A549 treated with AZD2906 at 1 μM for 4 hours (cell line): ENCODE measurements around the gene ERMARD. TPM values are rescaled to one million over a fixed set of nuclear protein-coding genes. Genes with fewer than 3 reads are reported as not detected.

Source experiments
- total RNA-seq: library from RNA; stranded (reverse); fragments of 200-300 nt; extraction: Qiagen RNA extraction; gene quantifications from 5 replicates; pipeline ENCODE4 v1.2.3, GENCODE V29; 2022

The ERMARD gene
- 6.3 to 7.6 TPM (median 6.7 TPM) in 5 replicates for total RNA-seq

DNA sequence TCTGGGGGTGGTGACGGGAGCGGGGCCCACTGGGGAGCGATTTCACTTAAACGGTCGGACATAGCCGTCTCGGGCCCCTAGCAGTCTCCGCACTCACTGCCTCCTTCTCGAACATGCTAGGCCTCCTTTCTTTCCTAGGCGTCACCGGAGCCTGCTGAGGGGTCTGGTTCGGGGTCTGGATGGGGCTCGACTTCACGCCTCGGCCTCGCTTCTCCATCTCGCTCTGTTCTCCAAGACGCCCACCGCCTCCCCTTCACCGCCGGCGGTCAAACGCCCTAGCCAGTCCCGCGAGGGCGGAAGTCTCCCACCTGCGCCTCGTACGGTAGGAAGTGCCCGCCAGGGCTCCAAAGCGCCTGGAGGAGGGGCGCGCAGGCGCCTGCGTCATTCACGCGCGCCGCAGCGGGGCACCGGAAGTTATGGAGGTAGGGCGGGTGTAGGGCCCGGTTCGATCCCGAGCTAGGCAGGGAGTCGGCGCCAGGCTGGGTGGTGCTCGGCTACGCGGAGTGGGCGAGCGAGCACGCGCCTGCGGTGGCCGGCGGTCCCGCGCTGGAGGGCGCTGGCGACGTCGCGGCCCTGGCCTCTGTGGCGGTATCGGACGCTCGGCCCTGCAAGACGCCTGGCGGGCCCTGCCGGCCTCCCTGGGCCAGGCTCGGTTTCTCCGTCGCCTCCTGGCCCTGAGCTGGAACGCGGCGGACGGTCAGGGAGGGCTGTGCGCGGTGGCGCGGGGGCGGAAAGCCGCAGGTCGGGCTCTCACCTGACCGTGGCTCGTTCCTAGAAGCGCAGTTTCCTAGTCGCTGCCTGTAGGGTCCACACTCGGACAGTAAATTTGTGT is at the start of gene ERMARD, which contains the start of gene DYNLT2:
Gene ERMARD (plus strand): TSS at position 381 of the 832 bp plus-strand sequence. CDS start 36 bp downstream, at position 417.
Gene DYNLT2 (minus strand): TSS at position 331 of the 832 bp plus-strand sequence. CDS start 114 bp downstream, at position 217.

DNA sequence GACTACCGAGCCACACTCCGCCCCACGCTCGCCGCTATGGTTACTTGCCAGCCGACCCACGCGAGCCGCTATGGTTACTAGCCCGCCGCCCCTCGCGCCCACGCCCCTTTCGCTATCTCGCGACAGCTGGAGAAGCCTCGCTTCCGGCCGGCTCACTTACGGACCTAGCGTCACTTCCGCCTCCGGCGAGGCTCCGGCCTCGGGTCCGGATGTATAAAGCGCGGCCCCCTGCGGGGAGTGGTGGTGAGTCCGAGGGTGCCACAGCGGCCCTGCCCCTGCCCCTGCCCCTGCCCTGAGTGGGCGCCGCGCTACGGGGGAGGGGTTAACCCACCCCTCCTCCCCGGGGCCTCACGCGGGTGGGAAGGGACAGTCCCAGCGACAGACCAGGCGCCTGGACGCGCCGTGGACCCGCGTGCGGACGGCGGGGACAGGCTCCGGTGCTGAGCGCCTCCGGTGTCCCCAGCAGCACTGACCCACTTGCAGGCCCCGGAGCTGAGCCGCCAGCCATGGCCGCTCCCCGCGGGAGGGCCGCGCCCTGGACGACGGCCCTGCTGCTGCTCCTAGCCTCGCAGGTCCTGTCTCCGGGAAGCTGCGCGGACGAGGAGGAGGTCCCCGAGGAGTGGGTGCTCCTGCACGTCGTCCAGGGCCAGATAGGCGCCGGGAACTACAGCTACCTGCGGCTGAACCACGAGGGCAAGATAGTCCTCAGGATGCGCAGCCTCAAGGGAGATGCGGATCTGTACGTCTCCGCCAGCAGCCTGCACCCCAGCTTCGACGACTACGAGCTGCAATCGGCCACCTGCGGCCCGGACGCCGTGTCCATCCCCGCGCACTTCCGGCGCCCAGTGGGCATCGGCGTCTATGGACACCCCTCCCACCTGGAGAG is 49.2 kb upstream of the ERMARD start, which contains the start of the genes C6orf120 and WDR27:
Gene C6orf120 (plus strand): TSS at position 173 of the 886 bp plus-strand sequence. CDS start 334 bp downstream, at position 507.
Gene WDR27 (minus strand): TSS at position 76 of the 886 bp plus-strand sequence. CDS start 13,024 bp downstream, outside the sequence.

DNA sequence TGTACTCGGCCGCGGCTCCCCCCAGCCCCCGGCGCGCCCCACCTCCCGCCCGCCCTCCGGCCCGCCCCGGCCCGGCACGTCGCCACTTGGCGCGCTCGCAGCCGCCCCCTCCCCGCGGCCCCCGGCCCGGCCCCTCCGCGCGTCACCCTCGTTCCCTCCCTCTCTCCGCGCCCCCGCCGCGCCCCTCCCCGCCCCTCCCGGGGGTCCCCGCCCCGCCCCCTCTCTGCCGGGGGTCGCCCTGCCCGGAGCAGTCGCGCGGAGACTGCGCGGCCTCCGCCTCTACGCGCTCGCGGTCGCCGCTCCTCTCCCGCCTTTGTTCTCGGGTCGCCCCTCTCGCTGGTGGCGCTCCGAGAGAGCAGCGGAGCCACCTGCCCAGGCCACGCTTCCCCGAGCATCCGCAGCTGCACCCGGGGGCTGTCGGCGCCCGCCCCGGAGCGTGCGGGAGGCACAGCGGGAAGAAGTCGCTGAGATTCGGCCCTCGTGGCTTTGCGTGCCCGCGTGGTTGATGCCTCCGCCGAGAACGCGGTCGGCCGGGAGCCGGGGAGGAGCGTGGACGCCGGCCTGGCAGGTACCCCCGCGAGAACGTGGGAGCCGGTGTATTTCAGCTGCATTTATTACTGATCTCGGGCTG is 26.8 kb upstream of the ERMARD start, which contains the start of gene PHF10:
Gene PHF10 (minus strand): TSS at position 7 of the 631 bp plus-strand sequence. CDS start 569 bp downstream, outside the sequence.

Other genes starting within 250 kb of the ERMARD start
- gene WDR27, start 49.6 kb upstream of the ERMARD start, total RNA-seq: 7.8 to 11.6 TPM (median 9.7 TPM) in 5 replicates
- 10.5 to 13.9 TPM (median 12.7 TPM) in 5 replicates for gene C6orf120, start 49.5 kb upstream of the ERMARD start, total RNA-seq
- gene PHF10, start 27.1 kb upstream of the ERMARD start, total RNA-seq: 19.9 to 22.9 TPM (median 22.5 TPM) in 5 replicates
- 0.45 to 0.63 TPM (median 0.49 TPM) in 5 replicates for gene DYNLT2, start 50 bp upstream of the ERMARD start, total RNA-seq